GM06990 (cell line): Measurements from ENCODE around the gene OR4C45.

Experiments
- DNase-seq: peaks from one replicate; pipeline ENCODE4 v3.0.0-alpha.2; 2011; ENCODE audit not compliant: insufficient read length; ENCODE audit errors: extremely low read depth
- H3K27me3 ChIP-seq: replicated peaks from 2 replicates; pipeline ENCODE4 v1.6.0; 2011; ENCODE audit warnings: low read length; ENCODE audit not compliant: control insufficient read depth, insufficient read depth
- H3K36me3 ChIP-seq: 2 replicates; pipeline ENCODE4 v1.5.1; 2011; ENCODE audit warnings: low read length; ENCODE audit not compliant: control insufficient read depth, insufficient read depth
- H3K4me3 ChIP-seq: replicated peaks from 2 replicates; pipeline ENCODE4 v1.5.1; 2011; ENCODE audit warnings: low read depth, mild to moderate bottlenecking, control low read depth, low read length
- TF ChIP-seq, protein P1 (sequence below): IDR thresholded peaks from 2 replicates; pipeline ENCODE4 v1.5.1; 2011; ENCODE audit warnings: low read length, control low read depth, mild to moderate bottlenecking, inconsistent platforms; ENCODE audit not compliant: insufficient read depth, poor library complexity, severe bottlenecking

Gene OR4C45

DNA sequence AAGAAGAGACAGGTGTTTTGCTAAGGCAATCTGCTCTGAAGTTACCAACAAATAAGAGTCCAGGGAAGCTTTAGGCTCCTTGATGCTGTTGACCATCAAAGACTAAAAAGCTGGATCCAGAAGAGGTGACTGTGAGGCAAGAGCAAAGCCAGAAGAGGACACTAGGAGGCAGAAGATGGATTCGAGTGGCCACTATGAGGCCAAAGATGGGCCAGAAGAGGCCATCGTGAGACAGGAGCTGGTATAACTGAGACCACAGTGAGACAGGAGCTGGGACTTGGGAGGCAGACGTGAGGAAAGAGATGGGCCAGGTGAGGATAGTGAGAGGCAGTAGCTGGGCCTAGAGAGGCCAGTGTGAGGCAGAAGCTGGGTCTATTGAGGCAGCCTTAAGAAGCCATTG is 37.7 kb downstream of the OR4C45 start:
- H3K27me3 ChIP-seq = no peaks in the 10 kb centered on the region
- H3K4me3 ChIP-seq = no peak overlapping the region
- no peak for DNase-seq
- TF ChIP-seq, protein P1, sequence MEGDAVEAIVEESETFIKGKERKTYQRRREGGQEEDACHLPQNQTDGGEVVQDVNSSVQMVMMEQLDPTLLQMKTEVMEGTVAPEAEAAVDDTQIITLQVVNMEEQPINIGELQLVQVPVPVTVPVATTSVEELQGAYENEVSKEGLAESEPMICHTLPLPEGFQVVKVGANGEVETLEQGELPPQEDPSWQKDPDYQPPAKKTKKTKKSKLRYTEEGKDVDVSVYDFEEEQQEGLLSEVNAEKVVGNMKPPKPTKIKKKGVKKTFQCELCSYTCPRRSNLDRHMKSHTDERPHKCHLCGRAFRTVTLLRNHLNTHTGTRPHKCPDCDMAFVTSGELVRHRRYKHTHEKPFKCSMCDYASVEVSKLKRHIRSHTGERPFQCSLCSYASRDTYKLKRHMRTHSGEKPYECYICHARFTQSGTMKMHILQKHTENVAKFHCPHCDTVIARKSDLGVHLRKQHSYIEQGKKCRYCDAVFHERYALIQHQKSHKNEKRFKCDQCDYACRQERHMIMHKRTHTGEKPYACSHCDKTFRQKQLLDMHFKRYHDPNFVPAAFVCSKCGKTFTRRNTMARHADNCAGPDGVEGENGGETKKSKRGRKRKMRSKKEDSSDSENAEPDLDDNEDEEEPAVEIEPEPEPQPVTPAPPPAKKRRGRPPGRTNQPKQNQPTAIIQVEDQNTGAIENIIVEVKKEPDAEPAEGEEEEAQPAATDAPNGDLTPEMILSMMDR = no peak
- H3K36me3 ChIP-seq = no peaks in the 10 kb centered on the region

DNA sequence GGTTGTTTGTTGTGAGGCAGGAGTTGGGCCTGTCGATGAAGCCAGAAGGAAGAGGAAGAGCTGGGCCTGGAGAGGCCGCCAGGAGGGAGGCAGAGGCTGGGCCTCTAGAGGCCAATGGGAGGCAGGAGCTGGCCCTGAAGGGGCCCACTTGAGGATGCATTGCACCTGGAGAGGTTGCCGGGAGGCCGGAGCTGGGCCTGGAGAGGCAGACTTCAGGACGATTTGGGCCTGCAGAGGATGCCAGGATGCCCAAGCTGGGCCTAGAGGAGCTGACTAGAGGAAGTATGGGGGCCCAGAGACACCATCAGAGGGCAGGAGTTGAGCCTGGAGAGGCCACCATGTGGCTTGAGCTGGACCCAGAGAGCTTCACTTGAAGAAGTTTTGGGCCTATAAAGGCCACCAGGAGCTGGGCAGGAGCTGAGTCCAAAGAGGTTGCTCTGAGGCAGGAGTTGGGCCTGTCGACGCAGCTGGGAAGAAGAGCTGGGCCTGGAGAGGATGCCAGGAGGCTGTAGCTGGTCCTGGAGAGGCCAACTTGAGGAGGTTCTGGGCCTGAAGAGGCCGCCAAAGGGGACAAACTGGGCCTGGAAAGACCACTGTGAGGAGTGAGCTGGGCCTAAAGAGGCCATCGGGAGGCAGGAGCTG is 39.0 kb downstream of the OR4C45 start:
- TF ChIP-seq, protein P1 = no peak
- no peak for DNase-seq
- H3K36me3 ChIP-seq = no peaks in the 10 kb centered on the region
- no peak overlapping the region for H3K4me3 ChIP-seq
- no peaks in the 10 kb centered on the region for H3K27me3 ChIP-seq

DNA sequence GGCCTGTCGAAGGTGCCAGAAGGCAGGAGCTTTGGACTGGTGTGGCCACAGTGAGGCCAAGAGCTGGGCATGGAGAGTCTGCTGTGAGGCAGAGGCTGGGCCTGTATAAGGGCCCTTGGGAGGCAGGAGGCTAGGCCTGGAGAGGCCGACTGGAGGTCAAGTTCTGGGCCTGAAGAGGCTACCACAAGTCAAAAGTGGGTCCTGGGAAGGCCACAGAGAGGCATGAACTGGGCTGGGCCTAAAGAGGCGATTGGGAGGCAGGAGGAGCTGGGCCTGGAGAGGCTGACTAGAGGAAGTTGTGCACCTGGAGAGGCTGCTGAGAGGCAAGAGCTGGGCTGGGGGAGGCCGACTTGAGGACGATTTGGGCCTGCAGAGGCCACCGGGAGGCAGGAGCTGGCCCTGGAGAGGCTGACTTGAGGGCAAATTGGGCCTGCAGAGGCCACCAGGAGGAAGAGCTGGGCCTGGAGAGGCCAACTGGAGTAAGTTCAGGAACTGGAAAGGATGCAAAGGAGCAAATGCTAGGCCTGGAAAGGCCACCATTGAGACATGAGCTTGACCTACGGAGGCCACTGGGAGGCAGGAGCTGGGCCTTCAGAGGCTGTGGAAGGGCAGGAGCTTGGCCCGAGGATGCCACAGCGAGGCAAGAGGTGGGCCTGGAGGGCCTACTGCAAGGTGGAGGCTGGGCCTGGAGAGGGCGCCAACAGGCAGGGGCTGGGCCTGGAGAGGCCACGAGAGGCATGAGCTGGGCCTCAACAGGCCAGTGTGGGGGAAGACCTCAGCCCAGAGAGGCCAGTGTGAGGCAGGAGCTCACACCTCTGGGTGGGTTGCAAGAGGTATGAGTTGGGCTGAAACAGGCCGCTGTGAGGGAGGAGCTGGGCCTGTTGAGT is 39.8 kb downstream of the OR4C45 start:
- no peaks in the 10 kb centered on the region for H3K36me3 ChIP-seq
- DNase-seq = no peak
- no peak overlapping the region for H3K4me3 ChIP-seq
- TF ChIP-seq, protein P1 = no peak
- H3K27me3 ChIP-seq = no peaks in the 10 kb centered on the region

DNA sequence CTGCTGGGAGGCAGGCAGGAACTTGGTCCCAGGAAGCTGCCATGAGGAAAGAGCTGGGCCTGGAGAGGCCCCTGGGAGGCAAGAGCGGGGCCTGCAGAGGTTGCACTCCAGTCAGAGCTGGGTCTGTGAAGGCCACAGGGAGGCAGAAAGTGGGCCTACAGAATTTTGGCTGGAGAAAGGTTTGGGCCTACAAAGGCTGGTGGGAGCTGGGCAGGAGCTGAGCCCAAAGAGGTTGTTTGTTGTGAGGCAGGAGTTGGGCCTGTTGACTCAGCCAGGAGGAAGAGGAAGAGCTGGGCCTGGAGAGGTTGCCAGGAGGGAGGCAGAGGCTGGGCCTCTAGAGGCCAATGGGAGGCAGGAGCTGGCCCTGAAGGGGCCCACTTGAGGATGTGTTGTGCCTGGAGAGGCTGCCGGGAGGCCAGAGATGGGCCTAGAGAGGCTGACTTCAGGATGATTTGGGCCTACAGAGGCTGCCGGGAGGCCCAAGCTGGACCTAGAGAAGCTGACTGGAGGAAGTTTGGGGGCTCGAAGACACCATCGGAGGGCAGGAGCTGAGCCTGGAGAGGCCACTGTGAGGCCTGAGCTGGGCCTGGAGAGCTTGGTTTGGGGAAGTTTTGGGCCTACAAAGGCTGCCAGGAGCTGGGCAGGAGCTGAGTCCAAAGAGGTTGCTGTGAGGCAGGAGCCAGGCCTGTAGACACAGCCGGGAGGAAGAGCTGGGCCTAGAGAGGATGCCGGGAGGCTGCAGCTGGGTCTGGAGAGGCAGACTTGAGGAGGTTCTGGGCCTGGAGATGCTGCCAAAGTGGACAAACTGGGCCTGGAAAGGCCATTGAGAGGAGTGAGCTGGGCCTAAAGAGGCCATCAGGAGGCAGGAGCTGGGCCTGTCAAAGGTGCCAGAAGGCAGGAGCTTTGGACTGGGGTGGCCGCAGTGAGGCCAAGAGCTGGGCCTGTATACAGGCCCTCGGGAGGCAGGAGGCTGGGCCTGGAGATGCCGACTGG is 40.7 kb downstream of the OR4C45 start:
- no peak overlapping the region for H3K4me3 ChIP-seq
- no peaks in the 10 kb centered on the region for H3K27me3 ChIP-seq
- DNase-seq = no peak
- TF ChIP-seq, protein P1 = no peak
- no peaks in the 10 kb centered on the region for H3K36me3 ChIP-seq

DNA sequence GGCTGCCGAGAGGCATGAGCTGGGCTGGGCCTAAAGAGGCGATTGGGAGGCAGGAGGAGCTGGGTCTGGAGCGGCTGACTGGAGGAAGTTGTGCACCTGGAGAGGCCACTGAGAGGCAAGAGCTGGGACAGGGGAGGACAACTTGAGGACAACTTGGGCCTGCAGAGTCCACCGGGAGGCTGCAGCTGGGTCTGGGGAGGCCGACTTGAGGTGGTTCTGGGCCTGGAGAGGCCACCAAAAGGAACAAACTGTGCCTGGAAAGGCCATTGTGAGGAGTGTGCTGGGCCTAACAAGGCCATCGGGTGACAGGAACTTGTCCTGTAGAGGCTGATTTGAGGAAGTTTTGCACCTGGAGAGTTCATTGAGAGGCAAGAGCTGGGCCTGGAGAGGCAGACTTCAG is 41.5 kb downstream of the OR4C45 start:
- H3K27me3 ChIP-seq = no peaks in the 10 kb centered on the region
- no peak for DNase-seq
- TF ChIP-seq, protein P1 = no peak
- H3K36me3 ChIP-seq = no peaks in the 10 kb centered on the region
- H3K4me3 ChIP-seq = no peak overlapping the region
